H1 (cell line): Measurements from ENCODE around the gene ISL2. TPM values are rescaled to one million over a fixed set of nuclear protein-coding genes. Genes with fewer than 3 reads are reported as not detected.
A peak's percentile ranks its signal among the peaks of the same experiment; 100 is the strongest.

Experiments
- CTCF ChIA-PET: fragments of 300-600 bp; sonication (Branson Sonifier 250); formaldehyde crosslinking; loops from one replicate; lab custom pipeline; 2021; ENCODE audit not compliant: partially characterized antibody; lab: Charles Lee
- POLR2A ChIA-PET: fragments of 300-600 bp; sonication (Branson Sonifier 250); formaldehyde crosslinking; loops from one replicate; lab custom pipeline; 2021; ENCODE audit warnings: inconsistent platforms; ENCODE audit not compliant: partially characterized antibody; lab: Charles Lee
- DNase-seq, 2 experiments: peaks; one replicate each; pipeline versions ENCODE4 v3.0.0 to v3.0.0-alpha.2; 2010 to 2022; ENCODE audit warnings: low spot score in 2 of 2, low read depth in 1 of 2, mixed read lengths in 1 of 2
- FAIRE-seq: peaks from 2 replicates; lab custom pipeline; 2011; peaks lifted over from hg19 to GRCh38; lab: Jason Lieb, UNC
- H2AFZ ChIP-seq: 2 replicates; pipeline ENCODE4 v1.8.1; 2012; ENCODE audit warnings: low read length, inconsistent platforms
- H2AK5ac ChIP-seq: 2 replicates; pipeline ENCODE4 v1.6.1; 2013; ENCODE audit warnings: low read depth, low read length
- H2BK120ac ChIP-seq: replicated peaks from 2 replicates; pipeline ENCODE3; 2013; ENCODE audit warnings: low read depth, low read length, inconsistent platforms
- H2BK12ac ChIP-seq: 2 replicates; pipeline ENCODE4 v1.6.1; 2013; ENCODE audit warnings: low read depth, low read length
- H2BK15ac ChIP-seq: 2 replicates; pipeline ENCODE4 v1.6.1; 2013; ENCODE audit warnings: low read length
- H2BK20ac ChIP-seq: 2 replicates; pipeline ENCODE4 v1.6.1; 2013; ENCODE audit warnings: low read length
- H2BK5ac ChIP-seq: 2 replicates; pipeline ENCODE4 v1.6.1; 2013; ENCODE audit warnings: low read depth, low read length
- H3K14ac ChIP-seq: 2 replicates; pipeline ENCODE4 v1.6.1; 2013; ENCODE audit warnings: inconsistent platforms; ENCODE audit not compliant: insufficient read length
- H3K18ac ChIP-seq: 2 replicates; pipeline ENCODE4 v1.6.1; 2013; ENCODE audit warnings: low read length; ENCODE audit errors: extremely low read depth
- H3K23ac ChIP-seq: 2 replicates; pipeline ENCODE4 v1.6.1; 2013; ENCODE audit warnings: inconsistent platforms; ENCODE audit not compliant: insufficient read length
- H3K23me2 ChIP-seq: 2 replicates; pipeline ENCODE4 v1.6.1; 2013; ENCODE audit warnings: low read depth, low read length
- H3K27ac ChIP-seq: 2 replicates; pipeline ENCODE4 v1.6.1; 2011; ENCODE audit warnings: low read depth, low read length, inconsistent platforms
- H3K27me3 ChIP-seq, 4 experiments: replicated peaks in 1 of 4; 1 replicate in 1 of 4; 2 replicates in 3 of 4; pipeline versions ENCODE4 v1.6.1 to v1.8.1; 2011 to 2013; ENCODE audit warnings: low read length in 3 of 4, mild to moderate bottlenecking in 3 of 4, inconsistent platforms in 2 of 4, mixed read lengths in 2 of 4, moderate library complexity in 1 of 4; ENCODE audit not compliant: control insufficient read depth in 3 of 4, insufficient read depth in 3 of 4; ENCODE audit errors: extremely low read depth in 1 of 4
- H3K36me3 ChIP-seq, 4 experiments: 2 replicates each; pipeline versions ENCODE4 v1.6.1 to v1.8.1; 2011 to 2013; ENCODE audit warnings: mild to moderate bottlenecking in 4 of 4, low read length in 3 of 4, moderate library complexity in 2 of 4, control low read depth in 1 of 4, inconsistent platforms in 1 of 4; ENCODE audit not compliant: insufficient read depth in 4 of 4, control insufficient read depth in 2 of 4
- H3K4ac ChIP-seq: replicated peaks from 2 replicates; pipeline ENCODE3; 2013; ENCODE audit warnings: low read length, low read depth, mixed read lengths, inconsistent platforms; ENCODE audit not compliant: insufficient read length
- H3K4me1 ChIP-seq, 4 experiments: replicated peaks in 1 of 4; 1 replicate in 1 of 4; 2 replicates in 3 of 4; pipeline versions ENCODE4 v1.6.1 to v1.8.1; 2011 to 2013; ENCODE audit warnings: low read length in 3 of 4, inconsistent platforms in 2 of 4, mixed read lengths in 1 of 4; ENCODE audit not compliant: insufficient read depth in 4 of 4, control insufficient read depth in 3 of 4
- H3K4me2 ChIP-seq, 2 experiments: 2 replicates each; pipeline versions ENCODE4 v1.6.1 to v1.8.1; 2011 to 2013; ENCODE audit warnings: low read depth in 2 of 2, low read length in 2 of 2, control low read depth in 1 of 2, inconsistent platforms in 1 of 2, mild to moderate bottlenecking in 1 of 2; ENCODE audit not compliant: insufficient read depth in 1 of 2
- H3K4me3 ChIP-seq, 4 experiments: fragments of 200-600, 300-600 bp in 1 of 4; sonication (generic), shearing (Covaris generic), sonication (Bioruptor Twin) in 1 of 4; 2 replicates each; pipeline versions ENCODE4 v1.5.1 to v1.8.1; 2011 to 2016; ENCODE audit warnings: low read length in 4 of 4, low read depth in 3 of 4, control low read depth in 2 of 4, inconsistent platforms in 2 of 4, mild to moderate bottlenecking in 2 of 4, mixed read lengths in 1 of 4, moderate library complexity in 1 of 4; ENCODE audit not compliant: insufficient read depth in 2 of 4; ENCODE audit errors: extremely low read depth in 1 of 4
- H3K56ac ChIP-seq: replicated peaks from 2 replicates; pipeline ENCODE3; 2013; ENCODE audit warnings: low read depth, mild to moderate bottlenecking, mixed read lengths, low read length, inconsistent platforms; ENCODE audit not compliant: insufficient read length
- H3K79me1 ChIP-seq: 2 replicates; pipeline ENCODE4 v1.6.1; 2013; ENCODE audit warnings: low read depth, low read length, control low read depth
- H3K79me2 ChIP-seq, 2 experiments: 2 replicates each; pipeline versions ENCODE4 v1.6.1 to v1.8.1; 2012 to 2013; ENCODE audit warnings: low read length in 2 of 2, mild to moderate bottlenecking in 2 of 2, inconsistent platforms in 1 of 2; ENCODE audit not compliant: insufficient read depth in 2 of 2, control insufficient read depth in 1 of 2
- H3K9ac ChIP-seq, 4 experiments: replicated peaks in 1 of 4; 1 replicate in 1 of 4; 2 replicates in 3 of 4; pipeline versions ENCODE4 v1.6.1 to v1.8.1; 2011 to 2013; ENCODE audit warnings: low read depth in 3 of 4, low read length in 3 of 4, control low read depth in 2 of 4, mild to moderate bottlenecking in 2 of 4, moderate library complexity in 2 of 4, inconsistent platforms in 1 of 4; ENCODE audit errors: extremely low read depth in 1 of 4
- H3K9me3 ChIP-seq, 2 experiments: 2 replicates each; pipeline versions ENCODE4 v1.6.1 to v1.8.1; 2012 to 2013; ENCODE audit warnings: mild to moderate bottlenecking in 2 of 2, moderate library complexity in 2 of 2, control low read depth in 1 of 2, inconsistent platforms in 1 of 2, low read depth in 1 of 2, low read length in 1 of 2, mixed read lengths in 1 of 2; ENCODE audit not compliant: insufficient read depth in 2 of 2
- H4K20me1 ChIP-seq, 2 experiments: replicated peaks in 1 of 2; 2 replicates each; pipeline versions ENCODE3 to v1.8.1; 2011 to 2013; ENCODE audit warnings: inconsistent platforms in 2 of 2, low read length in 2 of 2, mild to moderate bottlenecking in 1 of 2; ENCODE audit not compliant: insufficient read depth in 2 of 2, control insufficient read depth in 1 of 2
- H4K5ac ChIP-seq: 2 replicates; pipeline ENCODE4 v1.6.1; 2013; ENCODE audit warnings: low read length, low read depth, mixed read lengths, inconsistent platforms; ENCODE audit not compliant: insufficient read length
- H4K8ac ChIP-seq: 2 replicates; pipeline ENCODE4 v1.8.0; 2013; ENCODE audit warnings: mild to moderate bottlenecking, moderate library complexity, low read length, inconsistent platforms; ENCODE audit not compliant: insufficient read depth; ENCODE audit errors: extremely low read depth
- H4K91ac ChIP-seq: replicated peaks from 2 replicates; pipeline ENCODE3; 2013; ENCODE audit warnings: low read length, mixed read lengths, inconsistent platforms; ENCODE audit not compliant: insufficient read length
- CBX5 ChIP-seq: fragments of 300-800, 300-1000 bp; sonication (generic); IDR thresholded peaks from 2 replicates; pipeline ENCODE4 v1.7.1; 2016; ENCODE audit warnings: antibody characterized with exemption, low read length, low read depth
- CTCF ChIP-seq, 3 experiments: IDR thresholded peaks; 1 replicate in 2 of 3; 2 replicates in 1 of 3; pipeline versions ENCODE4 v1.5.1 to v1.6.1; 2011; ENCODE audit warnings: low read length in 3 of 3, mild to moderate bottlenecking in 3 of 3, inconsistent platforms in 2 of 3, low read depth in 1 of 3, moderate library complexity in 1 of 3; ENCODE audit not compliant: insufficient read depth in 1 of 3; ENCODE audit errors: control extremely low read depth in 1 of 3
- JUN ChIP-seq: IDR thresholded peaks from 2 replicates; pipeline ENCODE4 v1.6.1; 2011; ENCODE audit warnings: low read depth, mild to moderate bottlenecking, improper control_type of control experiment, low read length
- MAX ChIP-seq: IDR thresholded peaks from 2 replicates; pipeline ENCODE4 v1.6.1; 2012; ENCODE audit warnings: inconsistent platforms
- PHF8 ChIP-seq: fragments of 200-600 bp; sonication (generic); conservative IDR thresholded peaks from 2 replicates; pipeline ENCODE4 v1.7.1; 2012; ENCODE audit warnings: low read depth, mild to moderate bottlenecking, inconsistent platforms, low read length, moderate library complexity
- RAD21 ChIP-seq, 2 experiments: IDR thresholded peaks in 1 of 2; conservative IDR thresholded peaks in 1 of 2; 2 replicates each; pipeline ENCODE4 v1.6.1; 2011; ENCODE audit warnings: low read depth in 2 of 2, low read length in 2 of 2, improper control_type of control experiment in 1 of 2, inconsistent platforms in 1 of 2, mild to moderate bottlenecking in 1 of 2, moderate library complexity in 1 of 2
- RFX5 ChIP-seq: IDR thresholded peaks from 2 replicates; pipeline ENCODE4 v1.6.1; 2011; ENCODE audit warnings: low read depth, low read length, improper control_type of control experiment, borderline replicate concordance
- SP4 ChIP-seq: IDR thresholded peaks from 2 replicates; pipeline ENCODE4 v1.6.1; 2012; ENCODE audit warnings: low read length, inconsistent platforms
- TAF1 ChIP-seq: IDR thresholded peaks from 2 replicates; pipeline ENCODE4 v1.6.1; 2011; ENCODE audit warnings: mild to moderate bottlenecking, low read depth, low read length
- WGBS, 2 experiments: shearing (Covaris generic) in 1 of 2; methylation state at CpG; one replicate each; pipeline versions ENCODE4 v1.1.6 to v1.1.7; 2013 to 2015; ENCODE audit warnings: low lambda C conversion rate in 2 of 2, mixed read lengths in 2 of 2, inconsistent platforms in 1 of 2, low coverage in 1 of 2, missing lambda C conversion rate in 1 of 2; ENCODE audit not compliant: insufficient replicate concordance in 2 of 2, insufficient coverage in 1 of 2, insufficient read length in 1 of 2; ENCODE audit errors: extremely low coverage in 1 of 2, missing lambda C conversion rate in 1 of 2; 5-methylcytosine and 5-hydroxymethylcytosine counted together
- polyA plus RNA-seq, 7 experiments: library from polyadenylated mRNA; depleted of rRNA in 3 of 7; stranded (reverse) in 5 of 7; unstranded in 2 of 7; fragments of >200 nt in 5 of 7; fragments of 200-250 nt in 2 of 7; gene quantifications; 1 replicate in 5 of 7; 2 replicates in 1 of 7; 4 replicates in 1 of 7; pipeline versions ENCODE4 v1.2.1 to v1.2.3, GENCODE V29; 2011 to 2013; ENCODE audit warnings: missing spikeins in 2 of 7, mixed read lengths in 2 of 7
- total RNA-seq: library from RNA; stranded (reverse); fragmentation: NEBNext Ultra II Directional; extraction: Animal tissue kit (Norgen Biotek cat#: 25700); gene quantifications from 2 replicates; pipeline ENCODE4 v1.2.1, GENCODE V29; 2021

Gene ISL2
- total and polyA plus RNA-seq, 2 of the 8 experiments (the other 6 are each of a cell fraction or from before 2014, with no cell fraction given): 0.32 to 0.99 TPM

- Histone ChIP-seq H3K4me2 (peak overlapping the region; percentile 77 to 80), H3K9ac (no peak overlapping the region), H3K23me2 (peaks cover 7% of the 10 kb centered on the region; the same call in 1 of the 2 replicates), H4K8ac (peak overlapping the region; percentile 66), H3K27ac (no peak overlapping the region), H2BK5ac (no peak overlapping the region), H2AFZ (peak overlapping the region; percentile 9), H3K36me3 (peaks cover 0 to 26% (median 0%) of the 10 kb centered on the region in 4 experiments; a peak in 1 of 8 replicates), H3K14ac (no peak overlapping the region), H4K5ac (no peak overlapping the region), H3K18ac (no peak overlapping the region), H3K4me1 (peaks cover 0 to 41% (median 25%) of the 10 kb centered on the region in 4 experiments; a peak in 6 of 7 replicates), H2BK120ac (no peak overlapping the region), H3K56ac (no peak overlapping the region), H3K4ac (no peak overlapping the region), H3K79me2 (no peaks in the 10 kb centered on the region), H2AK5ac (no peak overlapping the region), H2BK12ac (peak overlapping the region; percentile 27; the same call in 1 of the 2 replicates), H2BK15ac (no peak overlapping the region; the same call in 1 of the 2 replicates), H4K91ac (no peak overlapping the region), H2BK20ac (no peak overlapping the region), H3K79me1 (no peaks in the 10 kb centered on the region), H3K4me3 (peak overlapping the region; percentile 2 to 55 (median 30); a peak in 6 of 8 replicates), H3K9me3 (peaks cover 0 to 10% of the 10 kb centered on the region in 2 experiments; a peak in 1 of 4 replicates), H4K20me1 (peaks cover 15 to 31% of the 10 kb centered on the region in 2 experiments), H3K27me3 (peaks cover 83 to 100% (median 93%) of the 10 kb centered on the region in 4 experiments), H3K23ac (no peak overlapping the region)
- FAIRE-seq (no peak), DNase-seq (peak in 1 of 2 experiments; percentile 78)
- CTCF ChIA-PET: interaction anchor here (0.6 to 1.7 kb wide), 6 partner anchors 10 to 155 kb away, joined by 3 to 5 read pairs (median 4); no protein-coding TSS in a partner anchor
- 3% methylated on average over 34 of the region's 35 CpGs; no CpG with 5 or more reads in 1 of the 2 experiments for WGBS, 2 experiments
- POLR2A ChIA-PET: interaction anchor here (1.0 kb wide), 1 partner anchor 91 kb away, joined by 3 read pairs; no protein-coding TSS in a partner anchor
- TF ChIP-seq TAF1 (no peak), RAD21 (IDR thresholded peaks at IDR 0.05 in 1 of 2, conservative IDR thresholded peaks at IDR 0.05 in 1 of 2; ENCODE audit: low read depth in 2 of 2, low read length in 2 of 2) (no peak; a peak in 1 of 4 replicates), SP4 (no peak), RFX5 (no peak), CTCF (IDR thresholded peaks at IDR 0.05; ENCODE audit: control extremely low read depth in 1 of 3, insufficient read depth in 1 of 3, low read depth in 1 of 3, low read length in 3 of 3) (peak in 1 of 3 experiments; percentile 38; a peak in 1 of 4 replicates), JUN (no peak), PHF8 (no peak), CBX5 (no peak), MAX (no peak)
Observed at GRCh38 chr15:76340803-76341365, 4.3 kb downstream of the ISL2 start.
